Type B pancreatic cell (in vitro differentiated cells): ENCODE data around the gene MLN. TPM values are rescaled to one million over a fixed set of nuclear protein-coding genes. Genes with fewer than 3 reads are reported as not detected.

ENCODE experiments used
- DNase-seq: peaks from one replicate; pipeline ENCODE4 v3.0.0; 2021; ENCODE audit warnings: mixed read lengths; ENCODE audit not compliant: unreplicated experiment; ENCODE audit errors: extremely low spot score
- H3K27ac Mint-ChIP-seq: 2 replicates; pipeline ENCODE4 v1.8.0; 2021; ENCODE audit warnings: mild to moderate bottlenecking, mixed read lengths
- H3K27me3 Mint-ChIP-seq: 2 replicates; pipeline ENCODE4 v1.8.0; 2021; ENCODE audit warnings: mixed read lengths
- H3K36me3 Mint-ChIP-seq: 2 replicates; pipeline ENCODE4 v1.8.0; 2021; ENCODE audit warnings: mixed read lengths
- H3K4me1 Mint-ChIP-seq: one replicate; pipeline ENCODE4 v1.8.0; 2021; ENCODE audit warnings: mixed read lengths; ENCODE audit not compliant: unreplicated experiment
- H3K4me3 Mint-ChIP-seq: 2 replicates; pipeline ENCODE4 v1.8.0; 2021; ENCODE audit warnings: mild to moderate bottlenecking, mixed read lengths
- H3K9me3 Mint-ChIP-seq: 2 replicates; pipeline ENCODE4 v1.8.0; 2021; ENCODE audit warnings: mixed read lengths
- CTCF ChIP-seq: fragments of 200-600 bp; sonication (generic); conservative IDR thresholded peaks from 2 replicates; pipeline ENCODE4 v1.5.0; 2021; ENCODE audit warnings: antibody characterized with exemption, mild to moderate bottlenecking
- long read RNA-seq: library from polyadenylated mRNA; unstranded; transcript quantifications from one replicate; pipeline ENCODE4 v2.0.0, GENCODE V29; 2020
- total RNA-seq: library from RNA; stranded (reverse); gene quantifications from 2 replicates; pipeline ENCODE4 v1.2.1, GENCODE V29; 2021; ENCODE audit warnings: low replicate concordance

Gene MLN
- 0.65 and 4.6 TPM in 2 replicates for total RNA-seq
- long read RNA-seq, partial matches to known transcripts: 0 of 3 reads
- long read RNA-seq, other reads (novel, unspliced or antisense): 2 of 3 reads

GRCh38 chr6:33803571-33804053 lies at the start of gene MLN:
TSS of gene MLN (minus strand) at chr6:33804003. CDS start at chr6:33801163, 2,840 bp downstream.
- Mint-ChIP-seq H3K4me3 (no peak within 1 kb of the TSS), H3K27ac (no peak within 1 kb of the TSS), H3K36me3 (no peaks in the 10 kb centered on the region), H3K27me3 (peaks cover 46% of the 10 kb centered on the region), H3K4me1 (peaks cover 30% of the 10 kb centered on the region), H3K9me3 (no peaks in the 10 kb centered on the region)
- no peak for DNase-seq
- TF ChIP-seq CTCF: no peak

GRCh38 chr6:33853026-33853425 lies 49.2 kb upstream of the MLN start:
- TF ChIP-seq CTCF: no peak
- H3K27me3 Mint-ChIP-seq: peaks cover 13% of the 10 kb centered on the region
- H3K4me1 Mint-ChIP-seq: peaks cover 14% of the 10 kb centered on the region
- H3K9me3 Mint-ChIP-seq: no peaks in the 10 kb centered on the region
- no peak overlapping the region for H3K27ac Mint-ChIP-seq
- DNase-seq: no peak
- H3K36me3 Mint-ChIP-seq: no peaks in the 10 kb centered on the region
- H3K4me3 Mint-ChIP-seq: no peak overlapping the region

- peaks cover 15% of the 10 kb centered on the region for H3K4me1 Mint-ChIP-seq
- no peak overlapping the region for H3K4me3 Mint-ChIP-seq
- H3K36me3 Mint-ChIP-seq: no peaks in the 10 kb centered on the region
- H3K9me3 Mint-ChIP-seq: no peaks in the 10 kb centered on the region
- no peak overlapping the region for H3K27ac Mint-ChIP-seq
- peak; percentile 66 for TF ChIP-seq CTCF
- DNase-seq: no peak
- H3K27me3 Mint-ChIP-seq: peaks cover 13% of the 10 kb centered on the region
Observed at GRCh38 chr6:33851959-33852358, 48.2 kb upstream of the MLN start.

GRCh38 chr6:33850869-33851541 lies 47.2 kb upstream of the MLN start:
- Mint-ChIP-seq H3K9me3 (no peaks in the 10 kb centered on the region), H3K36me3 (no peaks in the 10 kb centered on the region), H3K27me3 (peaks cover 13% of the 10 kb centered on the region), H3K4me3 (no peak overlapping the region), H3K27ac (no peak overlapping the region), H3K4me1 (peaks cover 15% of the 10 kb centered on the region)
- no peak for DNase-seq
- TF ChIP-seq CTCF: no peak

- no peaks in the 10 kb centered on the region for H3K9me3 Mint-ChIP-seq
- peaks cover 15% of the 10 kb centered on the region for H3K4me1 Mint-ChIP-seq
- no peak overlapping the region for H3K4me3 Mint-ChIP-seq
- no peak overlapping the region for H3K27ac Mint-ChIP-seq
- no peak for DNase-seq
- no peaks in the 10 kb centered on the region for H3K36me3 Mint-ChIP-seq
- H3K27me3 Mint-ChIP-seq: peaks cover 13% of the 10 kb centered on the region
- TF ChIP-seq CTCF: no peak
Observed at GRCh38 chr6:33850296-33850695, 46.5 kb upstream of the MLN start.
